Measurements from ENCODE around the gene SEMA6A.

DNA sequence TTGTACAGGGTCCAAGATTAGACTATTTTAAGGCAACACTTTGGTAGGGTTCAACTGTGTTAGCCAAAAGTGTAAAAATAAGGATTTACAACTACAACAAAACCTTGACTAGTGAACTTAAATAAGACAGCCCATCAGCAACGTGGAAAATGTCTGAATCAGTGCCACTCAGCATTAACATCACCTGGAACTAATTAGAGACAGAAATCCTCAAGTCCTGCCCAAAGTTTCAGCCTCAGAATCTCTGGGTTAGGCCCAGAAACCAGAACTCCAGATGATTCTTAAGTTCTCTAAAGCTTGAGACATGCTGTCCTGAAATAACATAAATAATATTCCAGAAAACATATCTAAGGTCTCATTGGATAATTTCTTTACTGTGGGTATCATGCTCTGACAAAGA, 118.6 kb downstream of the SEMA6A start:
- TF ChIP-seq, protein P1, sequence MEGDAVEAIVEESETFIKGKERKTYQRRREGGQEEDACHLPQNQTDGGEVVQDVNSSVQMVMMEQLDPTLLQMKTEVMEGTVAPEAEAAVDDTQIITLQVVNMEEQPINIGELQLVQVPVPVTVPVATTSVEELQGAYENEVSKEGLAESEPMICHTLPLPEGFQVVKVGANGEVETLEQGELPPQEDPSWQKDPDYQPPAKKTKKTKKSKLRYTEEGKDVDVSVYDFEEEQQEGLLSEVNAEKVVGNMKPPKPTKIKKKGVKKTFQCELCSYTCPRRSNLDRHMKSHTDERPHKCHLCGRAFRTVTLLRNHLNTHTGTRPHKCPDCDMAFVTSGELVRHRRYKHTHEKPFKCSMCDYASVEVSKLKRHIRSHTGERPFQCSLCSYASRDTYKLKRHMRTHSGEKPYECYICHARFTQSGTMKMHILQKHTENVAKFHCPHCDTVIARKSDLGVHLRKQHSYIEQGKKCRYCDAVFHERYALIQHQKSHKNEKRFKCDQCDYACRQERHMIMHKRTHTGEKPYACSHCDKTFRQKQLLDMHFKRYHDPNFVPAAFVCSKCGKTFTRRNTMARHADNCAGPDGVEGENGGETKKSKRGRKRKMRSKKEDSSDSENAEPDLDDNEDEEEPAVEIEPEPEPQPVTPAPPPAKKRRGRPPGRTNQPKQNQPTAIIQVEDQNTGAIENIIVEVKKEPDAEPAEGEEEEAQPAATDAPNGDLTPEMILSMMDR (IDR thresholded peaks at IDR 0.05): no peak
- TF ChIP-seq POLR2A (IDR thresholded peaks at IDR 0.05): no peak

Measured in right lobe of liver (tissue), 4 donors.